Measurements from ENCODE around the gene SLC41A1. TPM values are rescaled to one million over a fixed set of nuclear protein-coding genes. Genes with fewer than 3 reads are reported as not detected.

SLC41A1 gene
- total RNA-seq, 1 experiment from 2014 or later = 17.2 TPM

GRCh38 chr1:205746757-205747412, 66.1 kb downstream of the SLC41A1 start:
- DNase-seq (no peak), ATAC-seq (no peak)
- Histone ChIP-seq H3K27me3 (ENCODE audit: low read length) (no peaks in the 10 kb centered on the region), H3K4me3 (ENCODE audit: low read length) (peak overlapping the region; percentile 86), H3K27ac (ENCODE audit: low read length) (no peak overlapping the region), H3K79me2 (ENCODE audit: low read length) (peaks cover 79% of the 10 kb centered on the region), H3K9me3 (ENCODE audit: low read length) (no peaks in the 10 kb centered on the region), H3K9me2 (replicated peaks; ENCODE audit: low read length) (no peaks in the 10 kb centered on the region), H3K4me1 (ENCODE audit: insufficient read depth, low read length) (peaks cover 25% of the 10 kb centered on the region), H3K9ac (ENCODE audit: low read length) (no peak overlapping the region), H4K20me1 (ENCODE audit: low read length) (peaks cover 65% of the 10 kb centered on the region), H2AFZ (ENCODE audit: low read length) (no peak overlapping the region), H3K4me2 (ENCODE audit: low read length) (peak overlapping the region; percentile 91), H3K36me3 (ENCODE audit: low read depth, low read length) (peaks cover 20% of the 10 kb centered on the region; the same call in 1 of the 2 replicates), H3F3A (ENCODE audit: low read length, unreplicated experiment) (no peaks in the 10 kb centered on the region)
- TF ChIP-seq EZH2 (IDR thresholded peaks at IDR 0.05; ENCODE audit: low read length, unreplicated experiment) (no peak), EZH2phosphoT487 (IDR thresholded peaks at IDR 0.05; ENCODE audit: borderline replicate concordance, low read length) (no peak)
- TF ChIP-seq, protein P1, sequence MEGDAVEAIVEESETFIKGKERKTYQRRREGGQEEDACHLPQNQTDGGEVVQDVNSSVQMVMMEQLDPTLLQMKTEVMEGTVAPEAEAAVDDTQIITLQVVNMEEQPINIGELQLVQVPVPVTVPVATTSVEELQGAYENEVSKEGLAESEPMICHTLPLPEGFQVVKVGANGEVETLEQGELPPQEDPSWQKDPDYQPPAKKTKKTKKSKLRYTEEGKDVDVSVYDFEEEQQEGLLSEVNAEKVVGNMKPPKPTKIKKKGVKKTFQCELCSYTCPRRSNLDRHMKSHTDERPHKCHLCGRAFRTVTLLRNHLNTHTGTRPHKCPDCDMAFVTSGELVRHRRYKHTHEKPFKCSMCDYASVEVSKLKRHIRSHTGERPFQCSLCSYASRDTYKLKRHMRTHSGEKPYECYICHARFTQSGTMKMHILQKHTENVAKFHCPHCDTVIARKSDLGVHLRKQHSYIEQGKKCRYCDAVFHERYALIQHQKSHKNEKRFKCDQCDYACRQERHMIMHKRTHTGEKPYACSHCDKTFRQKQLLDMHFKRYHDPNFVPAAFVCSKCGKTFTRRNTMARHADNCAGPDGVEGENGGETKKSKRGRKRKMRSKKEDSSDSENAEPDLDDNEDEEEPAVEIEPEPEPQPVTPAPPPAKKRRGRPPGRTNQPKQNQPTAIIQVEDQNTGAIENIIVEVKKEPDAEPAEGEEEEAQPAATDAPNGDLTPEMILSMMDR (conservative IDR thresholded peaks at IDR 0.05; ENCODE audit: low read depth, low read length) = no peak
- BruUV-seq (replicated peaks) = no TSS peak
- POLR2A ChIA-PET (ENCODE audit: unreplicated experiment) = interaction anchor here (0.9 kb wide), 1 partner anchor 36 kb away, joined by 9 read pairs; no protein-coding TSS in a partner anchor
- CTCF ChIA-PET = no interaction called here
- intact Hi-C loops (cut with micrococcal nuclease) = loop anchor here (5.0 kb wide), 1 partner anchor 35 kb away; no protein-coding TSS in a partner anchor

DNA sequence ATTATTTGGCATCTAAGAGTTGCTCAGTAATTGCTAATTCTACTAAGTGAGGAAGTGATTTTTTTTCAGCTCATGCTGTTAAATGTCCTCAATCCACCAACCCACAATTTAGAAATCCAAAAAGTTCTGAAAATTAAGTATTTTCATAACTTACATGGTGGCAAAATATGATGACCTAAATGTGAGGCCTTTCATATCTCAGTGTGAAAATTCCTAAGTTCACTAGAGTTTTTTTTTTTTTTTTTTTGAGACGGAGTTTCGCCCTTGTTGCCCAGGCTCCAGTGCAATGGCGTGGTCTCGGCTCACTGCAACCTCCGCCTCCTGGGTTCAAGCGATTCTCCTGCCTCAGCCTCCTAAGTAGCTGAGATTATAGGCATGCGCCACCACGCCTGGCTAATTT, 68.6 kb downstream of the SLC41A1 start:
- no peak overlapping the region for H3K27ac ChIP-seq (ENCODE audit: low read length)
- peaks cover 100% of the 10 kb centered on the region for H3K79me2 ChIP-seq (ENCODE audit: low read length)
- H3K9me3 ChIP-seq (ENCODE audit: low read length) = no peaks in the 10 kb centered on the region
- no peaks in the 10 kb centered on the region for H3F3A ChIP-seq (ENCODE audit: low read length, unreplicated experiment)
- peaks cover 25% of the 10 kb centered on the region; the same call in 1 of the 2 replicates for H3K36me3 ChIP-seq (ENCODE audit: low read depth, low read length)
- no peak overlapping the region for H3K9ac ChIP-seq (ENCODE audit: low read length)
- ChIA-PET POLR2A (ENCODE audit: unreplicated experiment) (no interaction called here), CTCF (no interaction called here)
- no peak overlapping the region for H3K4me3 ChIP-seq (ENCODE audit: low read length)
- H3K4me1 ChIP-seq (ENCODE audit: insufficient read depth, low read length) = peaks cover 21% of the 10 kb centered on the region
- no peaks in the 10 kb centered on the region for H3K9me2 ChIP-seq (replicated peaks; ENCODE audit: low read length)
- intact Hi-C loops (cut with micrococcal nuclease) = no loop called here
- ATAC-seq (no peak), DNase-seq (no peak)
- H4K20me1 ChIP-seq (ENCODE audit: low read length) = peaks cover 81% of the 10 kb centered on the region
- no TSS peak for BruUV-seq (replicated peaks)
- H3K4me2 ChIP-seq (ENCODE audit: low read length) = no peak overlapping the region
- TF ChIP-seq, protein P1 (conservative IDR thresholded peaks at IDR 0.05; ENCODE audit: low read depth, low read length) = no peak
- TF ChIP-seq EZH2 (IDR thresholded peaks at IDR 0.05; ENCODE audit: low read length, unreplicated experiment) = no peak
- no peak for TF ChIP-seq EZH2phosphoT487 (IDR thresholded peaks at IDR 0.05; ENCODE audit: borderline replicate concordance, low read length)
- H3K27me3 ChIP-seq (ENCODE audit: low read length) = no peaks in the 10 kb centered on the region
- no peak overlapping the region for H2AFZ ChIP-seq (ENCODE audit: low read length)

GRCh38 chr1:205743977-205744376, 69.0 kb downstream of the SLC41A1 start:
- H3K9ac ChIP-seq (ENCODE audit: low read length) = no peak overlapping the region
- ATAC-seq (no peak), DNase-seq (no peak)
- H3K4me1 ChIP-seq (ENCODE audit: insufficient read depth, low read length) = peaks cover 21% of the 10 kb centered on the region
- peaks cover 100% of the 10 kb centered on the region for H3K79me2 ChIP-seq (ENCODE audit: low read length)
- BruUV-seq (replicated peaks) = no TSS peak
- ChIA-PET CTCF (no interaction called here), POLR2A (ENCODE audit: unreplicated experiment) (no interaction called here)
- H2AFZ ChIP-seq (ENCODE audit: low read length) = no peak overlapping the region
- no peaks in the 10 kb centered on the region for H3K9me2 ChIP-seq (replicated peaks; ENCODE audit: low read length)
- H3K36me3 ChIP-seq (ENCODE audit: low read depth, low read length) = peaks cover 27% of the 10 kb centered on the region; the same call in 1 of the 2 replicates
- no peak overlapping the region for H3K27ac ChIP-seq (ENCODE audit: low read length)
- H4K20me1 ChIP-seq (ENCODE audit: low read length) = peaks cover 84% of the 10 kb centered on the region
- TF ChIP-seq EZH2 (IDR thresholded peaks at IDR 0.05; ENCODE audit: low read length, unreplicated experiment) = no peak
- TF ChIP-seq, protein P1 (conservative IDR thresholded peaks at IDR 0.05; ENCODE audit: low read depth, low read length) = no peak; the same call in 1 of the 2 replicates
- TF ChIP-seq EZH2phosphoT487 (IDR thresholded peaks at IDR 0.05; ENCODE audit: borderline replicate concordance, low read length) = no peak
- intact Hi-C loops (cut with micrococcal nuclease) = no loop called here
- H3K27me3 ChIP-seq (ENCODE audit: low read length) = no peaks in the 10 kb centered on the region
- no peak overlapping the region for H3K4me3 ChIP-seq (ENCODE audit: low read length)
- H3F3A ChIP-seq (ENCODE audit: low read length, unreplicated experiment) = no peaks in the 10 kb centered on the region
- no peak overlapping the region for H3K4me2 ChIP-seq (ENCODE audit: low read length)
- H3K9me3 ChIP-seq (ENCODE audit: low read length) = no peaks in the 10 kb centered on the region
